C4-2B (cell line): Measurements from ENCODE around the gene LZTS3.

ENCODE experiments used
- CTCF ChIP-seq: fragments of 450-650 bp; conservative IDR thresholded peaks from 2 replicates; pipeline ENCODE4 v1.5.1; 2017; ENCODE audit warnings: mild to moderate bottlenecking
- ZFX ChIP-seq: fragments of 450-650 bp; IDR thresholded peaks from 2 replicates; pipeline ENCODE4 v1.6.1; 2017

DNA sequence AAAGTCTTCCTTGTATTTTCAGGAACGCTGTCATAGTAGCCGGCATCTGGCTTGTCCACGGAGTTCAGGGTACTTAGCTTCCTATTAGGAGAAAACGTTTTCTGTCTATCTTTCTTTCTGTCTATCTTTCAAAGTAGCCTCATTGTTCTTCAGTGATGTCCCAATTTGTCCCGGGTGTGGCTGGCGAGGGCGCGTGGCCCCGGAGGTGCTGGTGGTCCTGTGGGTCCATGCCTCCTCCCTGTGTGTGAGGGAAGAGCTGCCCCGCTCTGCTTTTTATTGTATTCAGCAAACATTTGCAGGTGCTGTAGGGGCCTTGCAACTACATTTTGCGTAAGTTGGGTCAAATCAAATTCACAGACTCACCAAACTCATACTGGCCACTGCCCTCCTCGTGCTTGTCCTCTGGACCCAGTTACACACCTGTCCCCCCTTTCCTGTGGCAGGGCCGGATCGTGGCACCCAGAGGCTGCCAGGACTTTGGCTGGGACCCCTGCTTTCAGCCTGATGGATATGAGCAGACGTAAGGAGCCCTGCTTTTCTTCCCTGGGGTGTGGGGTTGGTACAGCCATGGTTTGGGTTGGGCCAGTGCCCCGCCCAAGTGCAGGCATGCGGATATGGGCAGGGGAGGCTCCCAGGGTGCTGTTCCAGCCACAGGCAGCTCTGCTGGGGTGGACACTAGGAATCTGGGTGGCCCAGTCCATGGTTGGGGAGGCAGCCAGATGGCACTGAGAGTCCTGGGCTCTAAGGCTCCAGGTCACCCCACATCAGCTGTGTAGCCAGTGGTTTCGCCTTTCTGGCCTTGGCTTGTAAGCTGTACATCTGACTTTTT, 48.3 kb upstream of the LZTS3 start:
- TF ChIP-seq CTCF (no peak), ZFX (no peak)
